OCI-LY7 (cell line): ENCODE data around the gene NHP2. TPM values are rescaled to one million over a fixed set of nuclear protein-coding genes. Genes with fewer than 3 reads are reported as not detected.

Experiments
- BruUV-seq: library from RNA; stranded (reverse); fragments of 400-500 nt; replicated peaks from 2 replicates; lab custom pipeline; 2021; lab: Mats Ljungman, UMichigan
- CTCF ChIA-PET: fragments of 300-600 bp; sonication (Branson Sonifier 250); formaldehyde crosslinking; loops from one replicate; lab custom pipeline; 2022; ENCODE audit warnings: antibody characterized with exemption; ENCODE audit not compliant: unreplicated experiment; lab: Charles Lee
- POLR2A ChIA-PET: fragments of 300-600 bp; sonication (Branson Sonifier 250); formaldehyde crosslinking; loops from one replicate; lab custom pipeline; 2022; ENCODE audit warnings: antibody characterized with exemption; lab: Charles Lee
- DNase-seq: peaks from one replicate; pipeline ENCODE4 v3.0.0-alpha.2; 2015; ENCODE audit warnings: low spot score
- H2AFZ ChIP-seq: fragments of 200-600 bp; sonication (generic), shearing (Covaris generic); 2 replicates; pipeline ENCODE4 v1.6.1; 2014; ENCODE audit warnings: mild to moderate bottlenecking, antibody characterized with exemption, low read length, moderate library complexity
- H3K27ac ChIP-seq: fragments of 200-600 bp; sonication (generic); 2 replicates; pipeline ENCODE4 v1.5.1; 2014; ENCODE audit warnings: mixed run types, low read depth, mild to moderate bottlenecking, moderate library complexity, low read length, inconsistent platforms; ENCODE audit not compliant: poor library complexity, severe bottlenecking
- H3K36me3 ChIP-seq: fragments of 200-600 bp; sonication (generic); 2 replicates; pipeline ENCODE4 v1.6.1; 2014; ENCODE audit warnings: mild to moderate bottlenecking, antibody characterized with exemption, low read length, moderate library complexity, mixed read lengths; ENCODE audit not compliant: insufficient read depth
- H3K4me1 ChIP-seq: fragments of 200-600 bp; sonication (generic); 2 replicates; pipeline ENCODE4 v1.5.1; 2014; ENCODE audit warnings: mild to moderate bottlenecking, low read length; ENCODE audit not compliant: insufficient read depth, poor library complexity, severe bottlenecking
- H3K4me2 ChIP-seq: fragments of 200-600 bp; sonication (generic); 2 replicates; pipeline ENCODE4 v1.6.1; 2014; ENCODE audit warnings: mild to moderate bottlenecking, low read length
- H3K4me3 ChIP-seq: fragments of 200-600 bp; sonication (generic); 2 replicates; pipeline ENCODE4 v1.5.1; 2014; ENCODE audit warnings: mild to moderate bottlenecking, low read depth, low read length; ENCODE audit not compliant: poor library complexity, severe bottlenecking
- H3K79me2 ChIP-seq: fragments of 200-600 bp; sonication (generic); 2 replicates; pipeline ENCODE4 v1.6.1; 2016; ENCODE audit warnings: low read depth, mild to moderate bottlenecking, low read length, moderate library complexity, mixed read lengths; ENCODE audit not compliant: insufficient read depth
- H3K9me2 ChIP-seq: fragments of 200-600 bp; sonication (generic); 2 replicates; pipeline ENCODE4 v1.6.1; 2016; ENCODE audit warnings: mild to moderate bottlenecking, low read length, mixed read lengths; ENCODE audit not compliant: insufficient read depth
- H3K9me3 ChIP-seq: fragments of 200-600 bp; sonication (generic); 2 replicates; pipeline ENCODE4 v1.6.1; 2014; ENCODE audit warnings: mild to moderate bottlenecking, mixed run types, low read length, mixed read lengths
- H4K20me1 ChIP-seq: fragments of 200-600 bp; sonication (generic); 2 replicates; pipeline ENCODE4 v1.6.1; 2014; ENCODE audit warnings: mild to moderate bottlenecking, antibody characterized with exemption, low read length, moderate library complexity, mixed read lengths; ENCODE audit not compliant: insufficient read depth
- EZH2phosphoT487 ChIP-seq: fragments of 200-600 bp; sonication (generic); IDR thresholded peaks from 2 replicates; pipeline ENCODE4 v1.6.1; 2018; ENCODE audit warnings: low read depth, borderline replicate concordance, mild to moderate bottlenecking, mixed run types, antibody characterized with exemption, low read length, moderate library complexity, mixed read lengths
- intact Hi-C: fragments of 100-400 bp; cut with micrococcal nuclease; formaldehyde crosslinking; loops from one replicate; pipeline ENCODE4 v1.10.0; 2022; ENCODE audit not compliant: unreplicated experiment
- total RNA-seq, 2 experiments: library from RNA; depleted of rRNA in 1 of 2; stranded (reverse); fragments of >200 nt in 1 of 2; shearing (Covaris generic) in 1 of 2; gene quantifications; 2 replicates each; pipeline ENCODE4 v1.2.3, GENCODE V29; 2014 to 2022
- TF ChIP-seq, protein P1 (sequence below): fragments of 200-600 bp; sonication (generic); conservative IDR thresholded peaks from 2 replicates; pipeline ENCODE4 v1.5.1; 2014; ENCODE audit warnings: mild to moderate bottlenecking, antibody characterized with exemption, low read length, moderate library complexity, mixed read lengths

NHP2 gene
- total RNA-seq, 2 experiments from 2014 or later = 216 to 309 TPM

DNA sequence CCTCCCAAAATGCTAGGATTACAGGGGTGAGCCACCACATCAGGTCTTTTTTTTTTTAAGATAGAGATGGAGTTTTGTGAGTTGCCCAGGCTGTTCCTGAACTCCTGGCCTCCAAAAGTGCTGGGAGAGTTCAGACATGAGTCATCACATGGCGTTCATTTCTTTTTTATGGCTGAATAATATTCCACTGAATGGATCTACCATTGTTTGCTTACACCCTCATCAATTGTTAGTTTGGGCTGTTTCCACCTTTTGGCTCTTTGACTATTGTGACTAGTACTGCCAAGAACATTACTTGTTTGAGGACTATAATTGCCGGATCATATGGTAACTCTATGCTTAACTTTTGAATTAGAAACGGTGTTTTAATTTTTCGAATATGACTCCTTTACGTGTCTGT, 41.1 kb downstream of the NHP2 start:
- Histone ChIP-seq H3K36me3 (peaks cover 16% of the 10 kb centered on the region), H3K9me2 (no peaks in the 10 kb centered on the region), H3K4me3 (peak overlapping the region; percentile 95), H3K79me2 (peaks cover 44% of the 10 kb centered on the region), H3K9me3 (no peaks in the 10 kb centered on the region; the same call in 1 of the 2 replicates), H3K27ac (peak overlapping the region; percentile 73), H4K20me1 (no peaks in the 10 kb centered on the region), H3K4me2 (peak overlapping the region; percentile 81), H2AFZ (peak overlapping the region; percentile 66; the same call in 1 of the 2 replicates), H3K4me1 (peaks cover 43% of the 10 kb centered on the region)
- intact Hi-C loops = loop anchor here (10.0 kb wide), 2 partner anchors 608 to 1692 kb away; partner anchors contain the start of genes DOK3 and MGAT4B
- POLR2A ChIA-PET = interaction anchor here (1.1 kb wide), 1 partner anchor 17 kb away, joined by 4 read pairs; no protein-coding TSS in a partner anchor
- no peak for DNase-seq
- no peak for TF ChIP-seq EZH2phosphoT487
- TF ChIP-seq, protein P1, sequence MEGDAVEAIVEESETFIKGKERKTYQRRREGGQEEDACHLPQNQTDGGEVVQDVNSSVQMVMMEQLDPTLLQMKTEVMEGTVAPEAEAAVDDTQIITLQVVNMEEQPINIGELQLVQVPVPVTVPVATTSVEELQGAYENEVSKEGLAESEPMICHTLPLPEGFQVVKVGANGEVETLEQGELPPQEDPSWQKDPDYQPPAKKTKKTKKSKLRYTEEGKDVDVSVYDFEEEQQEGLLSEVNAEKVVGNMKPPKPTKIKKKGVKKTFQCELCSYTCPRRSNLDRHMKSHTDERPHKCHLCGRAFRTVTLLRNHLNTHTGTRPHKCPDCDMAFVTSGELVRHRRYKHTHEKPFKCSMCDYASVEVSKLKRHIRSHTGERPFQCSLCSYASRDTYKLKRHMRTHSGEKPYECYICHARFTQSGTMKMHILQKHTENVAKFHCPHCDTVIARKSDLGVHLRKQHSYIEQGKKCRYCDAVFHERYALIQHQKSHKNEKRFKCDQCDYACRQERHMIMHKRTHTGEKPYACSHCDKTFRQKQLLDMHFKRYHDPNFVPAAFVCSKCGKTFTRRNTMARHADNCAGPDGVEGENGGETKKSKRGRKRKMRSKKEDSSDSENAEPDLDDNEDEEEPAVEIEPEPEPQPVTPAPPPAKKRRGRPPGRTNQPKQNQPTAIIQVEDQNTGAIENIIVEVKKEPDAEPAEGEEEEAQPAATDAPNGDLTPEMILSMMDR = no peak
- CTCF ChIA-PET = no interaction called here
- BruUV-seq = no TSS peak

DNA sequence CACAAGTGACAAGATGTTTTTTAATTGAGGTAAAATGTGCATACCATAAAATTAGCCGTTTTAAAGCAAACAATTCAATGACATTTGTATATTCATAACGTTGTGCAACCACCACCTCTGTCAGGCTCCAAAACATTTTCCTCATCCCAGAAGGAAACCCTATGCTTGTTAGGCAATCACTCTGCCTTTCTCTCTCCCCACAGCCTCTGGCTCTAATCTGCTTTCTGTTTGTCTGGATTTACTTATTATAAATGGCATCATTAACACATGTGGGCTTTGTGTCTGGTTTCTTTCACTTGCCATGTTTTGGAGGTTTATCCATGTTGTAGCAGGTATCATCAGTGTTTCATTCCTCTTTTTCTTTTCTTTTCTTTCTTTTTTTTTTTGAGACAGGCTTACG, 41.8 kb downstream of the NHP2 start:
- H3K4me1 ChIP-seq = peaks cover 40% of the 10 kb centered on the region

More for the DNA sequence above, 41.8 kb downstream of the NHP2 start:
- H3K9me3 ChIP-seq = no peaks in the 10 kb centered on the region; the same call in 1 of the 2 replicates
- H4K20me1 ChIP-seq = no peaks in the 10 kb centered on the region
- no peak overlapping the region for H3K27ac ChIP-seq
- H3K36me3 ChIP-seq = peaks cover 16% of the 10 kb centered on the region
- H2AFZ ChIP-seq = no peak overlapping the region
- H3K4me2 ChIP-seq = no peak overlapping the region
- H3K79me2 ChIP-seq = peaks cover 38% of the 10 kb centered on the region
- BruUV-seq = no TSS peak
- intact Hi-C loops = loop anchor here (10.0 kb wide), 2 partner anchors 607 to 1693 kb away; partner anchors contain the start of genes DOK3 and MGAT4B
- ChIA-PET CTCF (no interaction called here), POLR2A (no interaction called here)
- no peak for DNase-seq
- H3K4me3 ChIP-seq = no peak overlapping the region
- TF ChIP-seq, protein P1 = no peak
- TF ChIP-seq EZH2phosphoT487 = no peak
- H3K9me2 ChIP-seq = no peaks in the 10 kb centered on the region
